ENCODE measurements around the gene PRKAR1B. TPM values are rescaled to one million over a fixed set of nuclear protein-coding genes. Genes with fewer than 3 reads are reported as not detected.

Gene PRKAR1B
- total RNA-seq, 1 experiment from 2014 or later = 43.3 TPM

DNA sequence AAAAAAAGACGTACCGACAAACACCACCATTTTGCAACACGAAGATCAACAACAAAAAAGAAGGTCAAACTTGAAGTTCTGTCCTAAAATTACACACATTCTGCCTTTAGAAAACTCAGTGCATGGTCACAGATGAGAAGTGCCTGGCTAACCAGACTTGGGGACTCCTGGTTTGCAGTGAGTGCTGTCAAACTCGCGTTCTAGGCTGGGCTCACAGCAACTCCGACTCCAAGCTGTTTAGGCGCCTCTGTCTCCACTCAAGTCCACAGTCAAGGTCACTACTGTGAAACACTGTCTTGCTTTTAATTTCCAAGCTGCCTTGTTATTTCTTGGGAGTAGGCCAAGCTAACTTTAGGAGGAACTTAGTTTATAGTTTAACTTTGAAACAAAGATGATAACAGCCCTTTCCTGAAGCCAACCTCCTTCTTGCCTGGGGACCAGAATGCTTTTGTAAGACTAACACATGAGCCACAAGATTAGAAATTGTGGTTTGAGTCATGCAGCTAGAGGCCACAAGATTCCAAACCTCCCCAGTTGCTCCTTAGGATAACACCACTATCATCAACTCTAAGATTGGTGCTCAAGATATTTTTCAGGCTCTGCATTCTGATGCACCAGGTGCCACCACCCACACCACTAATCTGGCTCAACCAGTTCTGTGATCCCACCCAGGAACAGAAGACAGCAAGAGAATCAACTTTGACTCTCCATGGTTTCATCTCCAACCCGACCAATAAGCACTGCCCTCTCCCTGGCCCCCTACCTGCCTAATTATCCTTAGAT is 1.7 kb downstream of the PRKAR1B start:
- H3K4me2 ChIP-seq (ENCODE audit: insufficient read depth, insufficient read length, low read length) = peak overlapping the region; percentile 38
- Mint-ChIP-seq H3K4me3 (peak overlapping the region; percentile 72 to 76), H3K36me3 (ENCODE audit: insufficient read depth in 1 of 3, low read depth in 3 of 3) (peaks cover 61 to 75% (median 66%) of the 10 kb centered on the region in 3 experiments), H3K4me1 (peaks cover 15 to 18% of the 10 kb centered on the region in 2 experiments), H3K9me3 (peaks cover 48 to 49% of the 10 kb centered on the region in 2 experiments), H3K27ac (no peak overlapping the region; a peak in 1 of 7 replicates), H3K27me3 (ENCODE audit: low read depth) (peaks cover 1% of the 10 kb centered on the region; the same call in 1 of the 2 replicates)
- no peak overlapping the region for H2BK12ac ChIP-seq (ENCODE audit: insufficient read length, low read depth, low read length)
- no peak overlapping the region for H3K27ac ChIP-seq (ENCODE audit: insufficient read length, low read depth, low read length)
- H2AK5ac ChIP-seq (ENCODE audit: insufficient read length, low read length) = no peak overlapping the region
- H2BK15ac ChIP-seq (ENCODE audit: low read depth, low read length) = no peak overlapping the region
- H2BK120ac ChIP-seq (ENCODE audit: low read depth, low read length, poor library complexity, severe bottlenecking) = no peak overlapping the region
- H3K79me1 ChIP-seq (ENCODE audit: insufficient read depth, low read depth, low read length, poor library complexity, severe bottlenecking) = no peaks in the 10 kb centered on the region
- H4K5ac ChIP-seq (ENCODE audit: insufficient read length, low read depth, low read length) = peak overlapping the region; percentile 17
- H3T11ph ChIP-seq (ENCODE audit: low read length) = no peak overlapping the region
- H3K23ac ChIP-seq (ENCODE audit: insufficient read length, low read depth, low read length) = no peak overlapping the region
- no peaks in the 10 kb centered on the region for H3K27me3 ChIP-seq (ENCODE audit: insufficient read depth, low read length)
- no peak overlapping the region for H3K18ac ChIP-seq (ENCODE audit: insufficient read length, low read depth, low read length)
- H2BK5ac ChIP-seq (ENCODE audit: insufficient read length, low read length) = no peak overlapping the region
- H3K9ac ChIP-seq (ENCODE audit: extremely low read depth, insufficient read length, low read length) = no peak overlapping the region
- DNase-seq = no peak
- no CpG with 5 or more reads among the region's 8 CpGs for WGBS (ENCODE audit: extremely low coverage, insufficient read length, low lambda C conversion rate)
- H3K4me1 ChIP-seq (ENCODE audit: insufficient read depth, low read length) = no peaks in the 10 kb centered on the region; the same call in 1 of the 2 replicates
- H3K56ac ChIP-seq (ENCODE audit: insufficient read length, low read depth, low read length) = no peak overlapping the region
- peaks cover 9% of the 10 kb centered on the region for H3K23me2 ChIP-seq (ENCODE audit: insufficient read length, low read depth, low read length, poor library complexity, severe bottlenecking)
- H3K79me2 ChIP-seq (ENCODE audit: insufficient read depth, low read length) = peaks cover 22% of the 10 kb centered on the region; the same call in 1 of the 2 replicates
- no peak overlapping the region for H3K14ac ChIP-seq (ENCODE audit: insufficient read depth, low read length)
- H2BK20ac ChIP-seq (ENCODE audit: low read depth, low read length, poor library complexity, severe bottlenecking) = no peak overlapping the region
- no peak overlapping the region for H4K91ac ChIP-seq (ENCODE audit: insufficient read length, low read depth, low read length)
- H3K4ac ChIP-seq (ENCODE audit: low read depth, low read length) = no peak overlapping the region
- H2AFZ ChIP-seq (ENCODE audit: low read length) = no peak overlapping the region
- H3K9me3 ChIP-seq (ENCODE audit: control insufficient read depth, low read depth, low read length) = no peaks in the 10 kb centered on the region
- no peak for TF ChIP-seq CTCF (conservative IDR thresholded peaks at IDR 0.05)
- H4K20me1 ChIP-seq (ENCODE audit: control insufficient read depth, insufficient read depth, insufficient read length) = no peaks in the 10 kb centered on the region
- no peak overlapping the region for H4K8ac ChIP-seq (replicated peaks; ENCODE audit: insufficient read length, low read depth, low read length)
